GM21529 (cell line): ENCODE data around the gene CAPN9.
"Not testable (repeated sequence)": the region's sequence is repeated elsewhere in the genome, so short reads cannot be mapped to it uniquely, and the experiment has no call there.

Source experiments
- ATAC-seq: cut with Tn5 transposase; IDR thresholded peaks from one replicate; pipeline ENCODE4 v1.9.1; 2021; ENCODE audit not compliant: unreplicated experiment

CAPN9 gene

DNA sequence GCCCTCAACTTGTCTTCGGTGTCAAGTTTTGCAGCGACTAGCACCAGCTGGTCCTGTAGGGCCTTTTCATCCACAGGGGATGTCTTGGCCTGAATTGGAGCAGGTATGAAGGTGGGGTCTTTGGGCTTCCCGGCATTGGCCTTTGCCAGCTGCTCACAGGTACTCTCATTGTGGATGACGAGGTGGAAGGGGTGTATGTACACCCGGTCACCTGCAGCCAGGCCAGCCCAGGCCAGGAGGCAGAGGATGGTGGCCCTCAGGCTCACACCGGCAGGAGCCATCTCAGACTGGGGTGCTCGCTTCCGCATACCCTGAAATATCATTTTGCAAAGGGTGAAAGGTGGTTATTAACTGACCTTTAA is 36.7 kb upstream of the CAPN9 start:
- ATAC-seq, result no peak

DNA sequence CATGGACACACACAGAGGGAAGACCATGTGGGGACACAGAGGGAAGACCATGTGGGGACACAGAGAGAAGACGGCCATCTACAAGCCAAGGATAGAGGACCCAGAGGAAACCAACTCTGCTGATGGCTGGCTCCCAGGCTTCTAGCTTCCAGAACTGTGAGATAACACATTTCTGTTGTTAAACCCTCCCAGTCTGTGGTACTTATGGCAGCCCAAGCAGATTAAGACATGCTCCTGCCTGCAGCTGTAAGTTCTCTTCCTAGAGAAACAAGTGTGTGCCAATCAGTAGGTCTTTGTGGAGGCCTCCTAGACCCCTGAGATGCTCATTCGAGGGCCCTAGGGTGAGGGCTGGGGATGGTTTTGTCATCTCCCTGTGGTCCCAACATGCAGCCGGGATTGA is 35.9 kb upstream of the CAPN9 start:
- no peak for ATAC-seq

DNA sequence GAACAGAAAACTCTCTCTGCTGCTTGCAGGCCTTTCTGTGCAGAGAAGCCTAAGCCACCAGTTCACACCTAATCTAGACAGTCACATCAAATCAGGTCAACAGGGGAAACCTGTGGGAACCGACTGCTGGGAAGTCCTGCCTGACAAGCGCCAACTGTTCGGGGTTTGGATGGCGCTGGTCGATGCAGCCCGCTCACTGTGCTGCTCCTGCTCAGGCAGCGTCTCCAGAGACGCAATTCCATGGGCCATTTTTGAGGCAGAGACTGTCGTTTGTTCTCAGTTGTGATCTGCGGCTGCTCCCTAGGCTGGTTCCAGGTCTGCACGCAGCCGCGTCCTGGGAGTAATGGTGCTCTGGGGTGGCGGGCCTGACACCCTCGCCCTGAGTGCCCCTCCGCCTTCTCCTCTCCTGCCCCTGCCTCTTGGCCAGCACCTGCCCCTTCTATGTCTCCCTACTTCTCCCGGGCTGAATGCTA is 34.7 kb upstream of the CAPN9 start:
- ATAC-seq, result no peak

DNA sequence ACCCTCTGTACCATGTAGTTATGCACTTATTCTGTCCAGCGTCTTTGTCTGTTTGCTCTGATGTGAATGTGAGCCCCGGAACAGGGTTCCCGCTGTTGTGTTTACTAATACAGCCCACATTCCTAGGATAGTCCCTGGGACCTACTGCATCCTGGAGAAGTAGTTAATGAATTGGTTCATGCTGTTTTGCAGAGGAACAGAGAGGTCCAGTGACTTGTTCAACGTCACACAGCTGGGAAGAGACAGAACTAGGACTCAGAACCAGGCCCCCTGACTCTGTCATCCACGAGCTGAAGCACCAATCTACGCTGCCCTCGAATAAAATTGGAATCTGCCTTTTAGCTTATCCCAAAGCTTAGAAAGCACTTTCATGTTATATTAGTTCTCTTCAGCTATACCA is 34.0 kb upstream of the CAPN9 start:
- no peak for ATAC-seq

DNA sequence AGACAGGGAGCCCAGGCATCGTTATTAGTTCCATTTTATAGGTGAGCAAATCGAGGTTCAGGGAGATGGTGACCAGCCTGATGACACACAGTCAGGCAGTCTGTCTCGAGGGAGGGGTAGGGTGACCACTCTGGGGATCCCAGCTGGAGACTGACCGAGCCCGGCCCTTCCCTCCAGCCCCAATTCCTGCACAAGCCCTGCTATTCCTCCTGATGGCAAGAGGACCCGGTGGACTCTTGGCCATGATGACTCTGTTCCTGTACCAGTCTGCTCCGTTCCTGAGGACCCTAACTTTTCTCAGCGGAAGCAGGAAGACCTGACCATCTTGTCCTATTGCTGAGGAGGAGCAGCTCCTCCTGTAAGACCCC is 33.7 kb upstream of the CAPN9 start:
- ATAC-seq, result no peak

DNA sequence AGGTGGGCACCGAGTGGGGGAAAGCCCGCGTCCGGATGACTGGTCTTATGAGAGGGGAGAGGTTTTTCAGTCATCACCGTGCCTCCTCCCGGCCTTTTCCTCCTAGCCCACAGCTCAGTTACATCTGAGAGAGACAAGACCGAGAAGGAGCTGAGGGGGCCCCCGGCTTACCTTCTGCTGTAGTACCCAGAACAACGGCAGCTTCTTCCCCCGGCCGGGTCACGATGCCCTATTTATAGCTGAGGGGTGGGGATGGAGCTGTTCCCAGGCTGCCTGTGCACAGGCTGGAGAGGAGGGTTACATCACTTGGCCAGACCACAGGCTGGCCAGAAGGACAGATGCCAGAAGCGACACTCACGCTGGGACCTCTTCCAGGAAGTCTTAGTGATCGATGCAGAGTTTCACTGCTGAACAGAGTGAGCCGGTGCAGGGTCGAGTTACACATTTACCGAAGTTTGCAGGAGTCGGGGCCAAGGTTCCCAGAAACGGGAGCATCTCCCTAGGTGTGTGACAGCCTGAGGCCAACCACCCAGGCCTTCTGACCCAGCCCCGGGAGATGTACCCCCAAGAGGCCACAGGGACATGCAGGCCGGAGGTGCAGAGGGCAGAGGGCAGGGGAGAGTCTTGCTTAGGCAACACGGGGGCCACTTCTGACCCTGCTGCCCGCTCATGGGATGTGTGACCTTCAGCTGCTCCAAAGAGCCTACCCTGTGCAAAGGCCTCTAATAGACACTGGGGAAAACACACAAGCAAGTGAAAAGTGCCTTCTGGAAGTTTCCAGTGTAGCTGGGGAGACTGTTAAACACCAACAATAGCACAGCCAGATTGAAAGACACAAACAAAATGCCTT is 33.0 kb upstream of the CAPN9 start, which contains the start of gene AGT:
TSS of gene AGT (minus strand) at position 208 of the 850 bp plus-strand sequence. CDS start 3,299 bp downstream, outside the sequence.
- ATAC-seq, result no peak

DNA sequence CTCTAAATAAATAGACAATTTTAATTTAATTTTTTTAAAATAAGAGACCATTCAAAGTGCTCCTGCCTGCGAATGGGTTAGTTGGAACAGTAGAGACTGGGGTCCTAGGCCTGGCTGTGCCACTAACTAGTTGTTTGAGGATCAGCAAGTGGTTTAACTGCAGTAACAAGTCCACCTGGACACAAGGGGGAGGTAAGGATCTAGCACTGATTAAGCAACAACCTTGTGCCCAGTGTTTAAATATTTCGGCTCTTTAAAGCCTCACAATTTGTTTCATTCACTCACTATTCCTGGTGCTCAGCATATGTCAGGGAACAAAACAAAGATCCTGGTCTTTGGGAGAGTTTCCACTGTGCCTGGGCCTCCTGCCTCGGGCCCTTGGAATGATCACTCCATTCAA is 31.7 kb upstream of the CAPN9 start:
- ATAC-seq, result no peak

DNA sequence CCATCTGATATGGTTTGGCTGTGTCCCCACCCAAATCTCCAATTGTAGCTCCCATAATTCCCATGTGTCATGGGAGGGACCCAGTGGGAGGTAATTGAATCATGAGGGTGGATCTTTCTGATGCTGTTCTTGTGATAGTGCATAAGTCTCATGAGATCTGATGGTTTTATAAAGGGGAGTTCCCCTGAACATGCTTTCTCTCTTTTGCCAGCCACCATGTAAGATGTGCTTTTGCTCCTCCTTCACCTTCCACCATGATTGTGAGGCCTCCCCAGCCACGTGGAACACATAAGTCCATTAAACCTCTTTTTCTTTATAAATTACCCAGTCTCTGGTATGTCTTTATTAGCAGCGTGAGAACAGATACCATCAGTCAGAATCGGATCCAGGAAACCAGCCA is 30.7 kb upstream of the CAPN9 start:
- ATAC-seq, result not testable (repeated sequence)

DNA sequence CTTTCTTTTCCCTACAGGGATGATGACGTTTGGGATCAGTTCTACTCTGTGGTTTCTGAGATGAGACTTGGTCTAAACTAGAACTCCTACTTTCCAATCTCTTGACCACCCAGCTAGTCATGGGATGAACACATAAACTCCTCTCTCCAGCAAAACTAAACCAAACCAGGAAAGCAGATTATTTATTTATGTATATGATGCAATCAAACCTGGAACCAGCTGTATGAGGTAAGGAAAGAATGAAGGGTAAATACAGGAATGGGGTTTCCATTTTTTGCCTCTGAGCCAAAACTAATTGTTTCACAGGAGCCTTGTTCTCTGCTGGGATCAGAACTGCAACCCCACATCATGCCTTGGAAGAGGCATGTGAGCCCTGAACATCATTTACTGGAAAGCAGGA is 29.9 kb upstream of the CAPN9 start:
- ATAC-seq, result no peak

DNA sequence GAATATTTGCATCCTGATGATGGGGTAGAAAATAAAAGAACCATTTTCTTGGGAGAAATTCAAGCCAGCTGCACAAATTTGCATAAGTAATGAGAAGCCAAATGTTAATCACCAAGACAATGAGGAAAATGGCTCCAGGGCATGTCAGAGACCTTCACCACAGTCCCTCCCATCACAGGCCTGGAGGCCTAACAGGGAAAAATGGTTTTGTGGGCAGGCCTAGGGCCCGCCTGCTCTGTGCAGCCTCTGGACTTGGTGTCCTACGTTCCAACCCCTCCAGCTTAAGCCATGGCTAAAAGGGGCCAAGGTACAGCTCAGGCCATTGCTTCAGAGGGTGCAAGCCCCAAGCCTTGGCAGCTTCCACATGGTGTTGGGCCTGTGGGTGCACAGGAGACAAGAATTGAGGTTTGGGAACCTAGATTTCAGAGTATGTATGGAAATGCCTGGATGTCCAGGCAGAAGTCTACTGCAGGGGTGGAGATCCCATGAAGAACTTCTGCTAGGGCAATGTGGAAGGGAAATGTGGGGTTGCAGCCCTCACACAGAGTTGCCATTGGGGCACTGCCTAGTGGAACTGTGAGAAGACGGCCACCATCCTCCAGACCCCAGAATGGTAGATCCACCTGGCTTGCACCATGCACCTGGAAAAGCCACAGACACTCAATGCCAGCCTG is 25.2 kb upstream of the CAPN9 start:
- not testable (repeated sequence) for ATAC-seq

DNA sequence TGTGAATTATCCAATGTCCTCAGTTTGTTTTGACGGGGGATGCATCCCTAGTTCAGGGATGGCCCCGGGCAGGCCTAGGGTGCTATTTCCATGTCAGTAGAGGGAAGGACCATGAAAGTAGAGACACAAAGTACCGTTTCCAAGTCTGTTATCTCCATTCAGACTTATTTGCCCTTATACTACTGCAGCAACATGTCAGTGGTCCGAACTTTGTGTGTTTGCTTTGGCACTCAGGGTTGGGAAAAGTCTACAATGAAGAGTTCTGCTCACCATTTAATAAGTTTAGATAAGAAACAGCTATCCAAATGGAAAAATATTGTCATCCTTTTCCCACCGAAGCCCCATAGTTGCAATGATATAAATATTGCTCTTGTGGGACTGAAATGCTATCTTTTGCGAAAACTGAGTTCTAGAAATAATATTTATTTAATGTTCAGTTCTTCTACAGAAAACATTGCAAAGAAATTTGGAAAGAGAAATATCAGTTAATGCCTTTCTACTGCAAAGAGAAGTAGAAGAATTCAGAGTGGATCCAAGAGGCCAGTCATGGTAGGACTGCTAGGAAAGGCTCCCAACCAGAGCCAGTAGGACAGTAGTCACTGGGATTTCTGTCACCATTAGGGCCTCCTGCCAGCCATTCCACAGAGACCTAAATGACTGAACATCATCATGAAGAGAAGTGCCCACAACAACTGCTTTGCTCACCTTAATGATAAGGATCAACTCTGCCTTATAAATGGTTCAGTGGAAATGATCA is 21.8 kb upstream of the CAPN9 start:
- ATAC-seq, result no peak

DNA sequence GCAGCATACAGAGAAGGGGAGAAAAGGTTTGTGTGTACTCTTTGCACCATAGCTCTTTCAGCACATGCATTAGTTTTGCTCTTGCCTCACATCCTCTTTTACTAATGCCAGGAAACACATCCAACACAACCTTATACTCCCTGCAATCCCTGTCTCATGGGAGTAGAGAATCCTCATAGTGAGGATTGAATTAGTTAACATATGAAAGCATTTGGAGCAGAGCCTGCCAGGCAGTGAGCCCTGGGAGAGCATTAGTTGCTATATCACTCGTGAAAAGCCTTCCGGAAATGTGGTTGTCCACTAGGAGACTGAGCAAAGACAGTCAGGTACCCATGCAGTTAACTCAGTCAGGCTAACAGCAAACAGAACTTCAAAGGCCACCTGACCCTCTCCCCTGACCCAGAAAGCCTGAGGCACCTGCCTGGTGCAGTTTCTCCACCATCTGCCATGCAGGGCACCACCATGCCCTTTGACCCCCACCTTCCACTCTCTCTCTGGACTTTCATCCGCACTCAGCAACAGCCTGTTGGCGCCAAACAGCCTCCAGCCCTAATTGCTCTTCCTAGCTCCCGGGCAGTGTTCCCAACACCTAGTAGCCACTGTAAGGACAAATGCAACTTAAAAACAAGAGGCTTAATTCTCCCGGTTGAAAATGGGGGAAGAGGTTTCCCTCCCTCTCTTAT is 18.3 kb upstream of the CAPN9 start:
- ATAC-seq, result no peak

DNA sequence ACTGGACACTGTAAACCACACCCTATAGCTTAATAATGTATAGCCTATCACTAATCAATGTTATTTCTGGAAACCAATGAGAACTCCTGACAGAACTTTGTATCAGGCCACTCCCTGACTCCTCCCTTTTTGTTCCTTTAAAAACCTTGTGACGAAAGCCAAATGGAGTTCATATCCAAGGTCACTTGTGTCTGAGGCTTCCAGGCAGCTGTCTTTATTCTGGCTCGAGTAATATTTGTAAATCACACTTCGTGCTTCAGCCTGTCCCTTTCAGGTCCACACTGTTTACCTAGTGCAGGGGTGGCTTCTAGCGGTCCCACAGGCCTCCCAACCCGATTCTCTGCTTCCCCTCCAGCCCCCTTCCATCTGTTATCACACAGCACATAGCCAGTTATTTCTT is 16.2 kb upstream of the CAPN9 start:
- ATAC-seq, result no peak

DNA sequence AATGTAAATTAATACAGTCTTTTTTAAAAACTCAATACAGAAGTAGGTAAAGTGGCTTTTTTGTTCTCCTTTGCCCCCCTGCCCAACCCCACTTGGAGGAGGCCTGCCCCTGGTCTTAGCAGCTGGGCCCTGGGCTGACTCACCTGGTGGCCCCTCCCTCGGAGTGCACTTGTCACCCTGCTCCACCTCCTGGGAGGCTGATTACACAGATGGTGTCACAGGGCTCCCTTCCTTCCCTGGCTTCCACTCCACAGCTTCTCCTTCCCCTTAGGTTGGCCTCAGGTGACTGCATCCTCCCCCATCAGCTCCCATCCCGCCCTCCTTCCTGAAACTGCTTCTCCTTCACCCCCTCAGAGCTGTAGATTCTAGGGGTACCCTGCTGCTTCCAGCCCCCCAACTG is 11.7 kb upstream of the CAPN9 start:
- no peak for ATAC-seq

DNA sequence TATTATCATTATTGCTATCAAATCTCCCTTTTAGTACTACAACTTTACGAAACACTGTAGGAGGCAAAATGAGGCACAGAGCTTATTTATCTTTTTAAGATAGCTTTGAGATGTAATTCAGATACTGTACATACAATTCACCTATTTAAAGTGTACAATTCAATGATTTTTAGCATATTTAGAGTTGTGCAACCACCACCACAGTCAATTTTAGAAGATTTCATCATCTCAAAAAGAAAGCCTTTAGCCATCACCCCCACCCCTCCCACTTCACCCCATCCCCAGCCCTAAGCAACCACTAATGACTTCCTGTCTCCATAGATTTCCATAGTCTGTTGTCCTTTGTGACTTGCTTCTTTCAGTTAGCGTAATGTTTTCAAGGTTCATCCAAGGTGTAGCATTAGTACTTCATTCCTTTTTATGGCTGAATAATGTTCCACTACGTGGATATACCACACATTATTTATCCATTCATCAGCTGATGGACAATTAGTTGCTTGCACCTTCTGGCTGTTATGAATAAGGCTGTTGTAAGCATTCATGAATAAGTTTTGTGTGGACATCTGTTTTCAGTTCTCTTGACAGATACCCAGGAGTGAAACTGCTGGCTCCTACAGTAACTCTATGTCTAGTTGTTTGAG is 9.4 kb upstream of the CAPN9 start:
- ATAC-seq, result no peak

DNA sequence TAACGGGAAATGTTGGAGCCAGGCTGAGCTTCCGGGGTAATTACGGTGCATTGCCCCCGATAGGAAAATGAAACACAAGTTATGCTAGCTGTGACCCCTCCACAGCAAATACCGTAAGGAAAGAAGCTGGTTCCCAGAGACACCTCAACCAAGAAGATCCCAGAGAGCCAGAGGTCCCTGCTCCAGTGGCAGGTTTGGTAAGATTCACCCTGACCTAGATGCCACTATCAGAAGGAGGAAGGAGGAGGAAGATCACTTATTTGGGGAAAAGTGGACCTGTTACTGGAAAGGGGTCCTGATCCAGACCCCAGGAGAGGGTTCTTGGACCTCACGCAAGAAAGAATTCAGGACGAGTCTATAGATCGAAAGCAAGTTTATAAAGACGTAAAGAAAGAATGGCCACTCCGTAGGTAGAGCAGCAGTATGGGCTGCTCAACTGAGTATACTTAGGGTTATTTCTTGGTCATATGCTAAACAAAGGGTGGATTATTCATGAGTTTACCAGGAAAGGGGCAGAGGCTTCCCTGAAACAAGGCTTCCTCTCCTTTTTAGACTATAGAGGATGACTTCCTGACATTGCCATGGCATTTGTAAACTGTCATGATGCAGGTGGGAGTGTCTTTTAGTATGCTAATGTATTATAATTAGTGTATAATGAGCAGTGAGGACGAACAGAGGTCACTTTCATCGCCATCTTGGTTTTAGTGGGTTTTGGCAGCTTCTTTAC is 7.5 kb upstream of the CAPN9 start:
- no peak for ATAC-seq

DNA sequence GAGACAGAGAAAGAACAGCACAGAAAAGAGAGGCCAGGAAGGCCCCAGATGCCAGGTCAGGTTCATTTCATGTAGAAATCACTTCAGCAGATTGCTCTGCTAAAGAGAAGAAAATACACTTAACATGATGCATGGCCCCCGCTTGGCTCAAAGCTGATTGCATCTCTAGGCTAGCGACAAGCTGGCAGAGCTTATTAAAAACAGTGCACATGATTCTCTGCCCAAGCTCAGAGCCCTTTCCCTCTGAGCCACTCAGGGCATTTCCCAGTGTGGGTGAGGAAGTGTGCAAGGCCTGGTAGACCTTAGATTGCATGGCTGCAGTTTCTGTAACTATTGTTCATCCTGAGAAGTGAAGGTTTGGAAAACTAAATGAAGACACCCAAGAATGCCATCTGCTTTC is 3.3 kb upstream of the CAPN9 start:
- no peak for ATAC-seq

DNA sequence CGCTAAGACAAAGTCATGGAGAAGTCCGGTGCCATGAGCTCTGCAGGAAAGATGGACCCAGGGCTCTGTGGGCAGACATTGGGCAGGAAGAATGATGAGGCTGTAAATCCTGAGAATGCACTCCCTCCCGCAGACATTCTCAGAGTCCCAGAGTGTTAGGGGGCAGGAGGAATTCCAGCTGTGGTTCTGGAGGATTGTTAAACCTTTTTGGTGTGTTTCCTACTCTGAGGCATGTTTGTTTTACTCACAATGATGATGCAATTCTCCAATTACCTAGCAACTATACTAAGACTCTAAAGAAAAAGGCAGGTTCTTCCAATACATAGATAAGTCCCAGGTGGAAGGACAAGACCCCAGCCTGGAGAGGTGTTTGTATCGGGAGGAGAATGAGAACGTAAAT is 2.8 kb upstream of the CAPN9 start:
- ATAC-seq, result no peak

DNA sequence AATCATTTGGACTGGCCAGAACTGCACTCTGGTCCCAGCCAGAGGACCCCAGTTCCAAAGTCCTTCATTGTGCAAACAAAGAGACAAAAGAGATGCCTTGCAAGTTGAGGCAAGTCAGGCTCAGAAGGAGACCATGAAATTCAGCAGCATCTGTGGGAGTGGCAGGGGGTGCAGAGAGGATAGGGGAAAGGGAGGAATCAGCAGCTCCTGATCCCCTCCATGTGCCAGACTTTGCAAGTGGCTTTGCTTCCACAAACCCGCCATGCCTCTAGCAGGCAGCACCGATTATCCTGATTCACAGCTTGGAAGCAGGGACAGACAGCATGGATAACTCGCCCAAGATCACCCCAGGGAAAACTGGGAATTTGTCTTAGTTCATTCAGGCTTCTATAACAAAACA is 2.1 kb upstream of the CAPN9 start:
- no peak for ATAC-seq

DNA sequence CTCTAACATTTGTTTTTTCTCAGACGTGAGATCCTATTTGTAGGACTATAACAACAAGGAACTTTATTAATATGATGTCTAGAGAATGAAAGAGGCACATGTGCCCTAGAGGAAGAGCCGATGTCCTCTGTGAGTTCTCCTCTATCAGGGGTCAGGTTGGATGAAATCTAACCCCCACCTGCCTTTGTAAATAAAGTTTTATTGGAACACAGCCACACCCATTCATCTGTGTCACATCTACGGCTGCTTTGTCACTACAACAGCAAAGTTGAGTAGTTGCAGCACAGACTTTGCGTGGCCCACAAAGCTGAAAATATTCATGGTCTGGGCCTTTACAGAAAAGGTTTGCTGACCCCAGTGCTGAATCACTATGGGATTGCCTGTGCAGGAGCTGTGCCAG is 571 bp upstream of the CAPN9 start:
- no peak for ATAC-seq
